GM21367 (cell line): ENCODE results near the gene WNT7B.

Experiments used
- ATAC-seq: cut with Tn5 transposase; IDR thresholded peaks from one replicate; pipeline ENCODE4 v1.9.1; 2021; ENCODE audit not compliant: unreplicated experiment

Gene WNT7B

GRCh38 chr22:45879552-45879949, 97.4 kb downstream of the WNT7B start:
- no peak for ATAC-seq

GRCh38 chr22:45878901-45879551, 97.9 kb downstream of the WNT7B start:
- ATAC-seq: no peak

- no peak for ATAC-seq
Observed at GRCh38 chr22:45878051-45878781, 98.7 kb downstream of the WNT7B start.

GRCh38 chr22:45877651-45878050, 99.3 kb downstream of the WNT7B start:
- ATAC-seq: no peak

- ATAC-seq: no peak
Observed at GRCh38 chr22:45877036-45877380, 100.0 kb downstream of the WNT7B start.

- ATAC-seq: no peak
Observed at GRCh38 chr22:45876136-45877035, 100.6 kb downstream of the WNT7B start.

DNA sequence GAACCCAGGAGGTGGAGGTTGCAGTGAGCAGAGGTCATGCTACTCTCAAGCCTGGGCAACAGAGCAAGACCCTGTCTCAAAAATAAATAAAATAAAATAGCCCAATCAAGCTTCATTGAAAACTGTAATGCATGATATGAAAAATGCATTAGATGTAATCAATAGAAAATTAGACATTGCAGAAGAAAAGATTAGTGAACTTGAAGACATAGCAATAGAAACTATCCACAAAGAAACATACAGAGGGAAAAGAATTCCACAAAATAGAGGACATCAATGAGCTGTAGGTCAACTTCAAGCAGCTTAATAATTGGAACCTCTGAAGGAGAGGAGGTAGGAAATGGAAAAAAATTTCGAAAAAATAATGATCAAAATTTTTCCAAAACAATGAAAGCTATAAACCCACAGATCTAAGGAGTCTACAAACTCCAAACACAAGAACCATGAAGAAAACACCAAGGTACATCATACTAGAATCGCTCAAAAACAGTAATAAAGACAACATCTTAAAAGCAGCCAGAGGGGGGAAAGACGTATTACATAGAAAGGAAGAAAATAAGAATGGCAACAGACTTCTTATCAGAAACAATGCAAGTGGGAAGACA, 104.2 kb downstream of the WNT7B start:
- ATAC-seq: no peak

GRCh38 chr22:45871721-45872120, 105.2 kb downstream of the WNT7B start:
- ATAC-seq: no peak
